HCT116 (cell line): ENCODE data around the gene CGRRF1. TPM values are rescaled to one million over a fixed set of nuclear protein-coding genes. Genes with fewer than 3 reads are reported as not detected.

Experiments used
- ATAC-seq: fragments of 200-7000 bp; cut with Tn5 transposase; 2 replicates; pipeline ENCODE4 v1.9.1; 2020; ENCODE audit warnings: mild to moderate bottlenecking, moderate library complexity
- BruUV-seq: library from RNA; stranded (reverse); fragments of 400-500 nt; replicated peaks from 2 replicates; lab custom pipeline; 2021; lab: Mats Ljungman, UMichigan
- CTCF ChIA-PET: fragments of 300-600 bp; sonication (Branson Sonifier 250); formaldehyde crosslinking; loops from one replicate; lab custom pipeline; 2021; ENCODE audit warnings: antibody characterized with exemption; lab: Charles Lee
- POLR2A ChIA-PET: fragments of 300-600, 350-600 bp; sonication (Branson Sonifier 250); formaldehyde crosslinking; loops from one replicate; lab custom pipeline; 2021; ENCODE audit warnings: antibody characterized with exemption; lab: Charles Lee
- RAD21 ChIA-PET, 2 experiments: fragments of 300-600 bp; sonication (Branson Sonifier 250); formaldehyde crosslinking; loops; one replicate each; lab custom pipeline; 2023; ENCODE audit warnings: low total read pairs in 2 of 2; ENCODE audit not compliant: uncharacterized antibody in 2 of 2, unreplicated experiment in 2 of 2, low non-redundant PET in 1 of 2; lab: Charles Lee
- DNase-seq: peaks from one replicate; pipeline ENCODE4 v3.0.0-alpha.2; 2010; ENCODE audit warnings: low read depth, low spot score
- H2AFZ ChIP-seq: fragments of 200-600 bp; shearing (Covaris generic), sonication (generic); 2 replicates; pipeline ENCODE4 v1.6.1; 2017; ENCODE audit warnings: low read depth, mixed run types, mixed read lengths, antibody characterized with exemption, low read length; ENCODE audit not compliant: poor library complexity, severe bottlenecking
- H3K27ac ChIP-seq: 2 replicates; pipeline ENCODE4 v1.5.1; 2012; ENCODE audit warnings: low read depth, low read length
- H3K27me3 ChIP-seq: fragments of 200-600 bp; sonication (generic); 2 replicates; pipeline ENCODE4 v1.6.1; 2016; ENCODE audit warnings: mixed run types, low read length, mixed read lengths; ENCODE audit not compliant: insufficient read depth
- H3K36me3 ChIP-seq, 2 experiments: fragments of 200-500 bp in 1 of 2; fragments of 200-600 bp in 1 of 2; sonication (Bioruptor generic) in 1 of 2; sonication (generic) in 1 of 2; 2 replicates each; pipeline versions ENCODE4 v1.5.1 to v1.6.1; 2014 to 2016; ENCODE audit warnings: low read length in 2 of 2, inconsistent platforms in 1 of 2, mixed read lengths in 1 of 2, mixed run types in 1 of 2; ENCODE audit not compliant: insufficient read depth in 2 of 2, control insufficient read depth in 1 of 2
- H3K4me1 ChIP-seq, 2 experiments: fragments of 200-600 bp in 1 of 2; sonication (generic) in 1 of 2; 2 replicates each; pipeline versions ENCODE4 v1.5.1 to v1.6.1; 2012 to 2017; ENCODE audit warnings: low read length in 2 of 2, inconsistent platforms in 1 of 2, mild to moderate bottlenecking in 1 of 2, mixed read lengths in 1 of 2, mixed run types in 1 of 2, moderate library complexity in 1 of 2; ENCODE audit not compliant: insufficient read depth in 2 of 2, control insufficient read depth in 1 of 2
- H3K4me2 ChIP-seq: fragments of 200-600 bp; sonication (generic); 2 replicates; pipeline ENCODE4 v1.6.1; 2017; ENCODE audit warnings: mixed run types, low read length, mixed read lengths
- H3K4me3 ChIP-seq, 2 experiments: fragments of 200-600 bp in 1 of 2; sonication (generic) in 1 of 2; replicated peaks in 1 of 2; 2 replicates each; pipeline ENCODE4 v1.5.1; 2011 to 2016; ENCODE audit warnings: low read length in 2 of 2, control low read depth in 1 of 2, low read depth in 1 of 2, mild to moderate bottlenecking in 1 of 2, mixed read lengths in 1 of 2, mixed run types in 1 of 2
- H3K79me2 ChIP-seq: fragments of 200-600 bp; sonication (generic); 2 replicates; pipeline ENCODE4 v1.6.1; 2017; ENCODE audit warnings: mild to moderate bottlenecking, mixed run types, low read length, moderate library complexity, mixed read lengths; ENCODE audit not compliant: insufficient read depth
- H3K9ac ChIP-seq: fragments of 200-600 bp; sonication (generic); 2 replicates; pipeline ENCODE4 v1.6.1; 2016; ENCODE audit warnings: low read length, mixed read lengths
- H3K9me2 ChIP-seq: fragments of 200-600 bp; sonication (generic), shearing (Covaris generic); 2 replicates; pipeline ENCODE4 v1.6.1; 2017; ENCODE audit warnings: mixed run types, mild to moderate bottlenecking, moderate library complexity; ENCODE audit not compliant: insufficient read depth
- H3K9me3 ChIP-seq, 2 experiments: fragments of 200-500 bp in 1 of 2; fragments of 200-600 bp in 1 of 2; sonication (Bioruptor generic) in 1 of 2; sonication (generic) in 1 of 2; 2 replicates each; pipeline ENCODE4 v1.6.1; 2014 to 2017; ENCODE audit warnings: low read length in 2 of 2, mixed read lengths in 2 of 2, inconsistent platforms in 1 of 2, low read depth in 1 of 2, mild to moderate bottlenecking in 1 of 2, mixed run types in 1 of 2, moderate library complexity in 1 of 2; ENCODE audit not compliant: control insufficient read depth in 1 of 2, insufficient read depth in 1 of 2
- H4K20me1 ChIP-seq: fragments of 200-600 bp; sonication (generic), shearing (Covaris generic); 2 replicates; pipeline ENCODE4 v1.6.1; 2017; ENCODE audit warnings: mixed run types, mild to moderate bottlenecking, moderate library complexity; ENCODE audit not compliant: insufficient read depth
- CBX3 ChIP-seq: IDR thresholded peaks from 2 replicates; pipeline ENCODE4 v1.6.1; 2012; ENCODE audit warnings: low read depth
- JUND ChIP-seq: IDR thresholded peaks from 2 replicates; pipeline ENCODE4 v1.6.1; 2012
- REST ChIP-seq: IDR thresholded peaks from 2 replicates; pipeline ENCODE4 v1.6.1; 2012; ENCODE audit warnings: low read depth
- intact Hi-C: fragments of 100-400 bp; cut with micrococcal nuclease; formaldehyde crosslinking; loops from 2 replicates; pipeline ENCODE4 v1.10.0; 2022
- total RNA-seq: library from RNA; stranded (reverse); gene quantifications from one replicate; pipeline ENCODE4 v1.2.1, GENCODE V29; 2021; ENCODE audit not compliant: unreplicated experiment

Gene CGRRF1
- total RNA-seq, 1 experiment from 2014 or later: 15.9 TPM

- no TSS peak for BruUV-seq
- no peak for DNase-seq
- no peak for TF ChIP-seq REST
- TF ChIP-seq JUND: no peak
Measured at GRCh38 chr14:54470701-54471100, 39.0 kb upstream of the CGRRF1 start.

GRCh38 chr14:54471641-54472040 is 38.1 kb upstream of the CGRRF1 start:
- ATAC-seq: no peak
- ChIA-PET POLR2A (no interaction called here), CTCF (no interaction called here), RAD21 (no interaction called here)
- TF ChIP-seq CBX3: no peak
- H3K4me2 ChIP-seq: no peak overlapping the region
- H3K79me2 ChIP-seq: peaks cover 2% of the 10 kb centered on the region; the same call in 1 of the 2 replicates
- no TSS peak for BruUV-seq
- intact Hi-C loops: no loop called here
- H3K36me3 ChIP-seq: 0 out of 4 replicates have a peak, but pooled peaks cover 3 to 5% of the 10 kb centered on the region in 2 experiments
- no peak for DNase-seq
- H3K9me2 ChIP-seq: no peaks in the 10 kb centered on the region
- no peaks in the 10 kb centered on the region for H3K27me3 ChIP-seq
- no peak overlapping the region for H3K27ac ChIP-seq
- peaks cover 0 to 6% of the 10 kb centered on the region in 2 experiments; a peak in 1 of 4 replicates for H3K4me1 ChIP-seq
- no peak overlapping the region for H3K4me3 ChIP-seq
- peaks cover 0 to 6% of the 10 kb centered on the region in 2 experiments; a peak in 2 of 4 replicates for H3K9me3 ChIP-seq
- H2AFZ ChIP-seq: no peak overlapping the region
- no peaks in the 10 kb centered on the region for H4K20me1 ChIP-seq
- H3K9ac ChIP-seq: no peak overlapping the region

More at GRCh38 chr14:54470701-54471100, 39.0 kb upstream of the CGRRF1 start:
- H3K27ac ChIP-seq: no peak overlapping the region
- ATAC-seq: no peak
- H2AFZ ChIP-seq: no peak overlapping the region
- H3K4me3 ChIP-seq: no peak overlapping the region
- H3K27me3 ChIP-seq: no peaks in the 10 kb centered on the region
- CTCF ChIA-PET: no interaction called here
- intact Hi-C loops: no loop called here
- no peaks in the 10 kb centered on the region for H4K20me1 ChIP-seq
- 0 out of 4 replicates have a peak, but pooled peaks cover 2 to 3% of the 10 kb centered on the region in 2 experiments for H3K36me3 ChIP-seq
- no peak overlapping the region for H3K9ac ChIP-seq
- RAD21 ChIA-PET: no interaction called here
- H3K4me2 ChIP-seq: no peak overlapping the region
- no peaks in the 10 kb centered on the region for H3K9me2 ChIP-seq
- H3K9me3 ChIP-seq: peaks cover 0 to 6% of the 10 kb centered on the region in 2 experiments; a peak in 2 of 4 replicates
- POLR2A ChIA-PET: no interaction called here
- H3K79me2 ChIP-seq: no peaks in the 10 kb centered on the region; the same call in 1 of the 2 replicates
- peaks cover 0 to 6% of the 10 kb centered on the region in 2 experiments; a peak in 1 of 4 replicates for H3K4me1 ChIP-seq
